PFSK-1 (cell line): ENCODE data around the gene HSDL1.

Experiments used
- POLR2AphosphoS5 ChIP-seq: IDR thresholded peaks from 2 replicates; pipeline ENCODE4 v1.6.1; 2012; ENCODE audit warnings: low read depth, mild to moderate bottlenecking, control low read depth, low read length, moderate library complexity
- TAF1 ChIP-seq: IDR thresholded peaks from 2 replicates; pipeline ENCODE4 v1.6.1; 2012; ENCODE audit warnings: low read length, control low read depth, borderline replicate concordance; ENCODE audit not compliant: insufficient read depth
- TF ChIP-seq, protein P1 (sequence below), 2 experiments: IDR thresholded peaks; 2 replicates each; pipeline versions ENCODE4 v1.6.1 to v1.8.0; 2011 to 2012; ENCODE audit warnings: low read depth in 2 of 2, low read length in 2 of 2, control low read depth in 1 of 2, inconsistent platforms in 1 of 2, mild to moderate bottlenecking in 1 of 2, moderate library complexity in 1 of 2; ENCODE audit not compliant: insufficient read depth in 1 of 2

DNA sequence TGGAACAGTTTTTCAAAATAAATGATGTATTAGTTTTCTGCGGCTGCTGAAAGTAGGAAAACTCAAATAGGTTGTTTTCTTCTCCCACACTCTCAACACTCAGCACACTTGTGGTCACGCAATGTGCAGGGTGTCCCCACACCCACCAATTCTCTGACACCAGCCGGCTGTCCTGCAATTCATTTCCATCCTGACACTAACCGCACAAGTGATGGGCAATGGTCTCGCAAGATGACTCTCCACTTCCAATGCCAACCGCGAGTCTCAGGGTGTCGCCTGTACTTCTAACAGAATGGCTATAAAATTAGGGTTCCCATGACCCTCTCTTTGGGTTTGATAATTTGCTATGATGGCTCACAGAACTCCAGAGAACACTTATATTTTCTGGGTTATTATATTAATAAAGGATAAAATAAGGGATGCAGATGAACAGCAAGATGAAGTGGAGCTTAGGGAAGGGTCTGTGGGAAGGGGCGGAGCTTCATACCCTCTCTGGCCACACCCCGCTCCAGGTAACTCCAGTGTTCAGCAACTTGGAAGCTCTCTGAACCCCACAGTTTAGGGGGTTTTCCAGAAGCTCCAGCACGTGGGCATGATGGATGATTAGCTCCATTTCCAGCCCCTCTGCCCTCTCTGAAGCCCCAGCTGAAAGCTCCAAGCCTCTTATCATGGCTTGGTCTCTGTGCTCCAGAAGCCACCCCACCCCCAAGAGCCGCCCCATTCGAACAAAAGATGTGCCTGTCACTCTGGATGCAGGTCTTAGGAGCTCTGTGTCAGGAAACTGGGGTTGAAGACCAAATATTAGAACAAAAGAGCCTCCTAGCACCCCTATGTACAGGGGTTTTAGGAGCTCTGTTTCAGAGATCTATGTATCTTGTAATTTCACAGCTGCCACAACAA is 22.1 kb upstream of the HSDL1 start:
- no peak for TF ChIP-seq POLR2AphosphoS5
- TF ChIP-seq, protein P1, sequence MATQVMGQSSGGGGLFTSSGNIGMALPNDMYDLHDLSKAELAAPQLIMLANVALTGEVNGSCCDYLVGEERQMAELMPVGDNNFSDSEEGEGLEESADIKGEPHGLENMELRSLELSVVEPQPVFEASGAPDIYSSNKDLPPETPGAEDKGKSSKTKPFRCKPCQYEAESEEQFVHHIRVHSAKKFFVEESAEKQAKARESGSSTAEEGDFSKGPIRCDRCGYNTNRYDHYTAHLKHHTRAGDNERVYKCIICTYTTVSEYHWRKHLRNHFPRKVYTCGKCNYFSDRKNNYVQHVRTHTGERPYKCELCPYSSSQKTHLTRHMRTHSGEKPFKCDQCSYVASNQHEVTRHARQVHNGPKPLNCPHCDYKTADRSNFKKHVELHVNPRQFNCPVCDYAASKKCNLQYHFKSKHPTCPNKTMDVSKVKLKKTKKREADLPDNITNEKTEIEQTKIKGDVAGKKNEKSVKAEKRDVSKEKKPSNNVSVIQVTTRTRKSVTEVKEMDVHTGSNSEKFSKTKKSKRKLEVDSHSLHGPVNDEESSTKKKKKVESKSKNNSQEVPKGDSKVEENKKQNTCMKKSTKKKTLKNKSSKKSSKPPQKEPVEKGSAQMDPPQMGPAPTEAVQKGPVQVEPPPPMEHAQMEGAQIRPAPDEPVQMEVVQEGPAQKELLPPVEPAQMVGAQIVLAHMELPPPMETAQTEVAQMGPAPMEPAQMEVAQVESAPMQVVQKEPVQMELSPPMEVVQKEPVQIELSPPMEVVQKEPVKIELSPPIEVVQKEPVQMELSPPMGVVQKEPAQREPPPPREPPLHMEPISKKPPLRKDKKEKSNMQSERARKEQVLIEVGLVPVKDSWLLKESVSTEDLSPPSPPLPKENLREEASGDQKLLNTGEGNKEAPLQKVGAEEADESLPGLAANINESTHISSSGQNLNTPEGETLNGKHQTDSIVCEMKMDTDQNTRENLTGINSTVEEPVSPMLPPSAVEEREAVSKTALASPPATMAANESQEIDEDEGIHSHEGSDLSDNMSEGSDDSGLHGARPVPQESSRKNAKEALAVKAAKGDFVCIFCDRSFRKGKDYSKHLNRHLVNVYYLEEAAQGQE (IDR thresholded peaks at IDR 0.05; ENCODE audit: insufficient read depth in 1 of 2, low read depth in 2 of 2, low read length in 2 of 2): no peak
- TF ChIP-seq TAF1: no peak
